ENCODE results near the gene TSSC4. TPM values are rescaled to one million over a fixed set of nuclear protein-coding genes. Genes with fewer than 3 reads are reported as not detected.
"Not testable (repeated sequence)": the region's sequence is repeated elsewhere in the genome, so short reads cannot be mapped to it uniquely, and the experiment has no call there.

TSSC4 gene
- total RNA-seq: 10 to 100 TPM; 41.9 to 42.0 TPM

DNA sequence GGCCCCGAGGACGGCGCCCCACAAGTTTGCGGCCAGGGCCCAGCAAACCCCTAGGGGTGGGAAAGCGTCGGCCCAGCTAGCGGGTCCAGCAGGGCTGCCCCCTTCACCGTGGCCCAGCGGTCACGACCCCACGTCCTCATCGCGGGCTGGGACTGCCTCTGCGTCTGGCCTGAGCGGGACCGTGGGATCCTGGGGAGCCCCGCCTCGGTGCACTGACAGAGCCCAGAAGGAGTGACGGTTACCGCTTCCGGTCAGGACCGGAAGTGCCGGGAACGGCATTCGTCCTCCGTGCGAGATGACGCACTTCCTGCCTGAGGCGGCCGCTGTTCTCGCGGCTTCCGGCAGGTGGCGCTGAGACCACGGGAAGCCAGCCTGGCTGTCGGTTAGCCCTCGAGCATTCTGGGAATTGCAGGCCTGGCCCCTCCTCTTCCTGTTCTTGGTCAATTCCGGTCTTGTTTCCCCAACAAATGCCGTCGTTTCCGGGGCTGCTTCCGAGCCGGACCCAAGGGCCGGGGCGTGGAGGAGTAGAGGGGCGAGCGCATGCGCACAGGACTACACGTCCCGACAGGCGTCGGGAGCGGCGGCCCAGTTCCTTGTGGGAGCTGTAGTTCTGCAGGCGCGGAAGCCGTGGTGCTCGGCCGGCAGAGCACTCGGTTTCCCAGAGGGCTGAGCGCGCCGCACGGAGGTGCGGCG, at the start of gene TSSC4:
TSS of gene TSSC4 (plus strand) at position 682 of the 693 bp plus-strand sequence. CDS start 1,884 bp downstream, outside the sequence.
- Mint-ChIP-seq H3K4me3 (peak within 1 kb of the TSS; percentile 84), H3K27ac (peak within 1 kb of the TSS; percentile 87), H3K27me3 (ENCODE audit: low read depth) (no peaks in the 10 kb centered on the region), H3K36me3 (ENCODE audit: low read depth) (peaks cover 4% of the 10 kb centered on the region), H3K9me3 (no peaks in the 10 kb centered on the region), H3K4me1 (ENCODE audit: low read depth) (peaks cover 16% of the 10 kb centered on the region)
- CTCF ChIA-PET: interaction anchor here (0.6 to 6.1 kb wide), 7 partner anchors 13 to 131 kb away, joined by 4 to 38 read pairs (median 6); partner anchors contain the start of genes C11orf21 and TSPAN32
- DNase-seq: peak; percentile 99
- intact Hi-C loops (cut with micrococcal nuclease): loop anchor here (1.0 to 5.0 kb wide), 10 partner anchors 20 to 591 kb away; partner anchors contain the start of genes C11orf21, CD81, CDKN1C and KCNQ1

- CTCF ChIA-PET: no interaction called here
- Mint-ChIP-seq H3K27ac (no peak overlapping the region), H3K4me3 (no peak overlapping the region), H3K36me3 (ENCODE audit: low read depth) (peaks cover 4% of the 10 kb centered on the region), H3K4me1 (ENCODE audit: low read depth) (no peaks in the 10 kb centered on the region), H3K9me3 (peaks cover 9% of the 10 kb centered on the region), H3K27me3 (ENCODE audit: low read depth) (no peaks in the 10 kb centered on the region)
- intact Hi-C loops (cut with micrococcal nuclease): no loop called here
- no peak for DNase-seq
These were observed 48.8 kb upstream of the TSSC4 start for GRCh38 chr11:2351701-2352100.

DNA sequence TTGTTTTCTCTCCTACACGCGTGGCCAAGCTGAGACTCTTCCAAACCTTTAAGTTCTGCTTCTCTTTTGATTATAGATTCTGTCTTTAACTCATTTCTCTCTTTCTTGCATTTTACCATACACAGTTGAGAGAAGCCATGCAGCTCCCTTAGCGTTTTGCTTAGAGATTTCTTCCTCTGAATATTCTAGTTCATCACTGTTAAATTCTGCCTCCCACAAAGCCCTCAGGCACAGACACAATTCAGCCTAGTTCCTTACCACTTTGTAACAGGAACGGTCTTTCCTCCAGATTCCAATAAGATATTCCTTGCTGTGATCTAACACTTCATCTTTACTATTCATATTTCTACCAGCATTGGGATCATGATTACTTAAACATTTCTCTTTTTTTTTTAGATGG, 48.1 kb upstream of the TSSC4 start:
- H3K27ac Mint-ChIP-seq: no peak overlapping the region
- H3K36me3 Mint-ChIP-seq (ENCODE audit: low read depth): peaks cover 4% of the 10 kb centered on the region
- intact Hi-C loops (cut with micrococcal nuclease): no loop called here
- H3K9me3 Mint-ChIP-seq: peaks cover 9% of the 10 kb centered on the region
- CTCF ChIA-PET: no interaction called here
- no peaks in the 10 kb centered on the region for H3K4me1 Mint-ChIP-seq (ENCODE audit: low read depth)
- H3K27me3 Mint-ChIP-seq (ENCODE audit: low read depth): no peaks in the 10 kb centered on the region
- no peak overlapping the region for H3K4me3 Mint-ChIP-seq
- DNase-seq: no peak

- DNase-seq: no peak
- H3K9me3 Mint-ChIP-seq: no peaks in the 10 kb centered on the region
- no peaks in the 10 kb centered on the region for H3K36me3 Mint-ChIP-seq (ENCODE audit: low read depth)
- H3K27ac Mint-ChIP-seq: no peak overlapping the region
- H3K27me3 Mint-ChIP-seq (ENCODE audit: low read depth): no peaks in the 10 kb centered on the region
- no peaks in the 10 kb centered on the region for H3K4me1 Mint-ChIP-seq (ENCODE audit: low read depth)
- CTCF ChIA-PET: no interaction called here
- no peak overlapping the region for H3K4me3 Mint-ChIP-seq
- intact Hi-C loops (cut with micrococcal nuclease): no loop called here
These were observed 45.4 kb upstream of the TSSC4 start for GRCh38 chr11:2355000-2355644.

DNA sequence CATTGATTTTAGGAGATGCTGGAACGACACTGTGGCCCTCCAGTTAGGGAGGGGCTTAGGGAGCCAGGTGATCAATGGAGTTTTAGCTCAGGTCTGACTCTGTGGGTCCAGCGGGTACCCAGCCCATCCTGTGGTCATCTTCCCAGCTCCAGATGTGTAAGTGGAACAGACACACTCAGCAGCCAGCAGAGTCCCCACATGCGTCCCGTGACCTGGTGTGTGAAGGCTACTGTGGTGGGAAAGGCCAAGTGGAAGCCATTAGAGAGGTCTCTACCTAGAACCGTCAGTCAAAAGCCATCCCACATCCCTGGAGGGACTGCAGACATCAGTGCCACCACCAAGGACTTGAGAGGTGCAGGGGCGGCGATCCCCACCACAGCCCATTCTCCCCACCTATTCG, 43.3 kb upstream of the TSSC4 start:
- no peak for DNase-seq
- Mint-ChIP-seq H3K4me3 (no peak overlapping the region), H3K36me3 (ENCODE audit: low read depth) (no peaks in the 10 kb centered on the region), H3K27ac (no peak overlapping the region), H3K4me1 (ENCODE audit: low read depth) (no peaks in the 10 kb centered on the region), H3K27me3 (ENCODE audit: low read depth) (no peaks in the 10 kb centered on the region), H3K9me3 (no peaks in the 10 kb centered on the region)
- CTCF ChIA-PET: no interaction called here
- intact Hi-C loops (cut with micrococcal nuclease): no loop called here

- DNase-seq; H3K27ac Mint-ChIP-seq; H3K4me3 Mint-ChIP-seq; CTCF ChIA-PET; H3K27me3 Mint-ChIP-seq (ENCODE audit: low read depth); H3K4me1 Mint-ChIP-seq (ENCODE audit: low read depth); H3K9me3 Mint-ChIP-seq; intact Hi-C loops (cut with micrococcal nuclease); H3K36me3 Mint-ChIP-seq (ENCODE audit: low read depth): not testable (repeated sequence)
These were observed 42.9 kb upstream of the TSSC4 start for GRCh38 chr11:2357651-2358050.

DNA sequence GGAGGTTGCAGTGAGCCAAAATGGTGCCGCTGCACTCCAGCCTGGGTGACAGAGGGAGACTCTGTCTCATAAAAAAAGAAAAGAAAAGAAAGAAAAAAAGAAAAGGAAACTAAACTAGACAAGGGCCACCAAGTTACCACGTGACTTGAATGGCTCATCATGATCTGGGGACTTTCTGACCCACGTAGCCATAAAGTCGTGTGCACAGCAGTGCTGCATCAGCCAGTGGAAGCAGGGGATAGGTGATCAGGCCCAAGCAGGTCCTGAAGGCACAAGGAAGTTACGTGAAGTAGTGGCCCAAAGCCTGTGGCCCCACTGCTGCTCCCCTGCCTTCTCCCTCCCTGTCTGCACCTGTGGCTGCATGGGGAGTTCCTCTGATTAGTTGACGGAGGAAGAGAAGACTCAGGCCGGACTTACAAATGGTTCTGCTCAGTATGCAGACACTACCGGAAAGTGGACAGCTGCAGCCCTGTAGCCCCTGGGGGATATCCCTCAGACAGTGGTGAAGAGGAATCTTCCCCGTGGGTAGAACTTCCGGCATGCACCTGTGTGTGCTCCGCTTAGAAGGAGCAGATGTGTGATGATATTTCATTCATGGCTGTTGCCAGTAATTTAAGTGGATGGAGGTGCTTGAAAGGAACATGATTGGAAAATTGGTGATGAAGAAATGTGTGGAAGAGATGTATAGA, 41.7 kb upstream of the TSSC4 start:
- CTCF ChIA-PET: interaction anchor here (1.1 kb wide), 1 partner anchor 69 kb away, joined by 3 read pairs; no protein-coding TSS in a partner anchor
- Mint-ChIP-seq H3K4me3 (no peak overlapping the region), H3K27me3 (ENCODE audit: low read depth) (no peaks in the 10 kb centered on the region), H3K27ac (no peak overlapping the region), H3K36me3 (ENCODE audit: low read depth) (no peaks in the 10 kb centered on the region), H3K9me3 (no peaks in the 10 kb centered on the region), H3K4me1 (ENCODE audit: low read depth) (no peaks in the 10 kb centered on the region)
- intact Hi-C loops (cut with micrococcal nuclease): no loop called here
- no peak for DNase-seq

- intact Hi-C loops (cut with micrococcal nuclease): no loop called here
- CTCF ChIA-PET: interaction anchor here (1.1 kb wide), 1 partner anchor 68 kb away, joined by 3 read pairs; no protein-coding TSS in a partner anchor
- H3K27ac Mint-ChIP-seq: no peak overlapping the region
- H3K4me3 Mint-ChIP-seq: no peak overlapping the region
- no peaks in the 10 kb centered on the region for H3K4me1 Mint-ChIP-seq (ENCODE audit: low read depth)
- no peaks in the 10 kb centered on the region for H3K36me3 Mint-ChIP-seq (ENCODE audit: low read depth)
- DNase-seq: no peak
- no peaks in the 10 kb centered on the region for H3K27me3 Mint-ChIP-seq (ENCODE audit: low read depth)
- no peaks in the 10 kb centered on the region for H3K9me3 Mint-ChIP-seq
These were observed 41.0 kb upstream of the TSSC4 start for GRCh38 chr11:2359557-2359956.

DNA sequence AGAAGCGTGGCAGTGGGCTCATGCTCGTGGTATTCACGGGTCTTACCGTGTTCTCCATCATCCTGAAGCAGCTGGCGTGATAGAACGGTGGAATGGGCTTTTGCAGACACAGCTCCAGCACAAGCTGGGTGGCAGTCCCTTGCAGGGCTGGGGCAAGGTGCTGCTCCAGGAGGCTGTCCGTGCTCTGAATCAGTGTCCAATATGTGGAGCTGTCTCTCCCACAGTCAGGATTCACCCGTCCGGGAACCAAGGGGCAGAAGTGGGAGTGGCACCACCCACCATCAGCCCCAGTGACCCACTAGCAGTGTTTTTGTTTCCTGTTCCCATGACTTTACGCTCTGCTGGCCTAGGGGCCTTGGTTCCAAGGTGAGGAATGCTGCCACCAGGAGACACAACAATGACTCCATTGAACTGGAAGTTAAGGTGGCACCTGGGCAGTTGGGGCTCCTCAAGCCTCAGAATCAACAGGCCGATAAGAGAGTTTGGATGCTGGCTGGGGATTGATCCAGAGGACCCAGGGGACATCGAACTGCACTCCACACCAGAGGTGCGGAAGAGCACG, 40.4 kb upstream of the TSSC4 start:
- intact Hi-C loops (cut with micrococcal nuclease): no loop called here
- H3K4me3 Mint-ChIP-seq: no peak overlapping the region

GRCh38 chr11:2361565-2361964, 39.0 kb upstream of the TSSC4 start:
- H3K4me1 Mint-ChIP-seq (ENCODE audit: low read depth): no peaks in the 10 kb centered on the region
- intact Hi-C loops (cut with micrococcal nuclease): no loop called here
- H3K4me3 Mint-ChIP-seq: no peak overlapping the region
- no peaks in the 10 kb centered on the region for H3K27me3 Mint-ChIP-seq (ENCODE audit: low read depth)
- DNase-seq: no peak
- H3K36me3 Mint-ChIP-seq (ENCODE audit: low read depth): no peaks in the 10 kb centered on the region
- H3K9me3 Mint-ChIP-seq: no peaks in the 10 kb centered on the region
- H3K27ac Mint-ChIP-seq: no peak overlapping the region
- CTCF ChIA-PET: no interaction called here

More for the DNA sequence above, 40.4 kb upstream of the TSSC4 start:
- Mint-ChIP-seq H3K4me1 (ENCODE audit: low read depth) (no peaks in the 10 kb centered on the region), H3K36me3 (ENCODE audit: low read depth) (no peaks in the 10 kb centered on the region), H3K27ac (no peak overlapping the region), H3K27me3 (ENCODE audit: low read depth) (no peaks in the 10 kb centered on the region), H3K9me3 (no peaks in the 10 kb centered on the region)
- CTCF ChIA-PET: interaction anchor here (1.1 kb wide), 1 partner anchor 68 kb away, joined by 3 read pairs; no protein-coding TSS in a partner anchor
- no peak for DNase-seq

- H3K9me3 Mint-ChIP-seq: no peaks in the 10 kb centered on the region
- no peaks in the 10 kb centered on the region for H3K36me3 Mint-ChIP-seq (ENCODE audit: low read depth)
- H3K27ac Mint-ChIP-seq: no peak overlapping the region
- H3K4me3 Mint-ChIP-seq: no peak overlapping the region
- no peaks in the 10 kb centered on the region for H3K4me1 Mint-ChIP-seq (ENCODE audit: low read depth)
- CTCF ChIA-PET: no interaction called here
- H3K27me3 Mint-ChIP-seq (ENCODE audit: low read depth): no peaks in the 10 kb centered on the region
- intact Hi-C loops (cut with micrococcal nuclease): no loop called here
- no peak for DNase-seq
These were observed 38.1 kb upstream of the TSSC4 start for GRCh38 chr11:2362414-2362813.

- Mint-ChIP-seq H3K27me3 (ENCODE audit: low read depth) (no peaks in the 10 kb centered on the region), H3K27ac (no peak overlapping the region), H3K36me3 (ENCODE audit: low read depth) (no peaks in the 10 kb centered on the region), H3K9me3 (no peaks in the 10 kb centered on the region), H3K4me3 (no peak overlapping the region), H3K4me1 (ENCODE audit: low read depth) (no peaks in the 10 kb centered on the region)
- intact Hi-C loops (cut with micrococcal nuclease): no loop called here
- no peak for DNase-seq
- CTCF ChIA-PET: interaction anchor here (0.6 kb wide), 1 partner anchor 58 kb away, joined by 3 read pairs; no protein-coding TSS in a partner anchor
These were observed 37.4 kb upstream of the TSSC4 start for GRCh38 chr11:2363130-2363529.
